ELF-1 (cell line): ENCODE results near the gene FADD.
"Not testable (repeated sequence)": the region's sequence is repeated elsewhere in the genome, so short reads cannot be mapped to it uniquely, and the experiment has no call there.

Experiments used
- DNase-seq: peaks from one replicate; pipeline ENCODE4 v3.0.0-alpha.2; 2016; ENCODE audit warnings: low read depth, low spot score

FADD gene

DNA sequence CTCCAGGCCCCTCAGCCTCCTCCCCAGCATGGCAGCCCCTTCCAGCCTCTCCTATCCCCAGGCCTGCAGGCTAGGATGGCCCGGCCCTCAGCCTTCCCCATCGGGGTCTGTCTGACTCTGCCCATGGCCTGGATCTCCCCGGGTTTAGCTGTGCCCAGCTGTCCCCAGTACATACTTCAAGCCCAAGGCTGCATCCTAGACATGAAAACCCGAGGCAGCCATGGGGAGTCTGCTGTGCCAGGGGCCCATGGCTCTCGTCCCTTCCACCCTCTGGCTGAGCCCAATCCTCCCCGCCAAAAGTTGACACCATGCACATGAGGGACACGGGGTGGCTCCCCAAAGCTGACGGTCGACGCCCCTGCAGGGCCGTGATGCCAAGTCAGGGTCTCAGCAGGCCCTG is 22.2 kb upstream of the FADD start:
- no peak for DNase-seq

DNA sequence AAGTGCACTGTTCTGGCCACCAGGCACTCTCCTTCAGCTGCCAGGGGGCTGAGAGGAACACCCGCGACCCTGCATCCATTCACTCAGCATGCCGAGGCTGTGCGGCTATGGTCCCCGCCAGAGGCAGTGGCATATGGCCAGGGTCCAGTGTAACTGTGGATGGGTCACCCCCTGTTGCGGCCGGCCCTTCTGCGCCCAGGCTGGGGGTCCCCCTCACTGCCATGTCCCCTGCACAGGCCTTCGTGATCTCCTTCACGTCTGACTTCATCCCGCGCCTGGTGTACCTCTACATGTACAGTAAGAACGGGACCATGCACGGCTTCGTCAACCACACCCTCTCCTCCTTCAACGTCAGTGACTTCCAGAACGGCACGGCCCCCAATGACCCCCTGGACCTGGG is 20.8 kb upstream of the FADD start:
- DNase-seq = no peak

DNA sequence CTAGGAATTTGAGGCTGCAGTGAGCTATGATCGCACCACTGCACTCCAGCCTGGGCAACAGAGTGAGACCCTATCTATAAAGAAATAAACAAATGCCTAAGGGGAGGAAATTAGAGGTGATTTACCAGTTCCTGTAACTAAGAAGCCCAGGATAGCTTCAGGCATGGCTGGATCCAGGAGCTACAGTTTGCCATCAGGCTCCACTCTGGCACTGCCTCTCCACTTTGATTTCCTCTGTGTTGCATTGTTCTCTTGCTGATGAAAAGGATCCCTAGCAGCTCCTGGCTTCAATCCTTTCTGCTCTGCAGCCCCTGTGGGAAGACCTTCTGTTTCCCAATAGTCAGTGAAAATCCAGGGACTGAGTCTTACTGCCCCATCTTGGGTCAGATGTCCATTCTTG is 20.1 kb upstream of the FADD start:
- no peak for DNase-seq

DNA sequence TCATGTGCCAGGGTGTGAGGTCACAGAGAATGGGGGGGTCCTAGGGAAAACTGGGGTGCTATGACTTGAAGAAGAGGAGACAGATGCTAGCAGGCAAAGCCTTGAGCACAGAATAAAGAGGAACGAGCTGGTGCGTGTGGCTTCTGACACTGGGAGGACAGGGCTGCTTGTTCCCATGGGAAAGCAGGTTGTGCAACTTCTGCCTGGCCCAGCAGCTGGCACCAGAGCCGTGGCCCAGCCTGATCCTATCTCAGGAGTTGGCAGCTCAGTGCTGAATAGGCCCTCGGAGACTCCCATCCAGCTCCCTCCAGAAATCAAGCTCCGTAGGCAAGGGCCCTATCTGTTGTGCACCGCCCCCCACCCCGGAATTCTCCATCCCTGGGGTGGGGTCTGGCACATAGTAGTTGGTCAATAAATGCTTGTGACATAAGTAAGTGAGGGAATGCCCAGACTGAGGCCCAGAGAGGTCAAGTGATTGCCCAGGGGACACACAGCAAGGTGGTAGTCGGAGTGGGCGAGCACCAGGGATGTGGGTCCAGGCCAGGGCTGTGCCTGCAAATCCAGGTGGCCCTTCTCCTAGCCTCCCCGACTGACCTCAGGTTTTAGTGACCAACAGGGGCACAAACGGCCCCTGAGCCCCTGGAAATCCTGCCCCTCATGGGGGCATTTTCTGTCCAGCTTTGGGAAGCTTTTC is 19.5 kb upstream of the FADD start:
- DNase-seq = no peak

GRCh38 chr11:70184396-70184795 is 18.7 kb upstream of the FADD start:
- DNase-seq = no peak

DNA sequence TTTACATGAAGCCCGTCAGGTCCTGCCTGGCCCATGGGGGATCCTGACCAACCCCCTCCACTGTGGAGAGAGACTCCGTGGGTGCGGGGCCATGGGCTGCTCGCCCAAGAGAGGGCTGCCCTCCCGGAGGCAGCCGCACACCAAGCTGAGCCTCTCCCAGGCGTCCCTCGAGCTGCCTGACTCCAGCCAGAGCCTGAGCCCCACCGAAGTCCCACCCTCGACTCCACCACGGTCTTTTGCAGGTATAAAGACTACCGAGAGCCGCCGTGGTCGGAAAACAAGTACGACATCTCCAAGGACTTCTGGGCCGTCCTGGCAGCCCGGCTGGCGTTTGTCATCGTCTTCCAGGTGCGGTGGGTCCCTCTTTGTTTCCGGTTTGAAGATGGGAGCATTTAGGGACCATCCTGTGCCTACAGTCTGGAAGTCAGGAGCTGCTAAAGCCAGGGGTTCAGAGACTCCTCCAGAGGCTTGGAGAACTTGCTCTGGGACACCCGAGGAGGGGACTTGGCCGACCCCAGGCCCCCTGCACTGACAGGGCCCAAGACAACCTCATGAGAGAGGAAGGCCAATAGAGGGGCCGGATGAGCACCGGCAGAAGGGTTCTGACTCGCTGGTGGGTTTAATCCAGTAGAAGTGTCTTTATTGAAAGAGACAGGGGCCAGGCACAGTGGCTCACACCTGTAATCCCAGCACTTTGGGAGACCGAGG is 17.6 kb upstream of the FADD start:
- DNase-seq = no peak

- no peak for DNase-seq
Measured at GRCh38 chr11:70186420-70186819, 16.7 kb upstream of the FADD start.

GRCh38 chr11:70186936-70187335 is 16.2 kb upstream of the FADD start:
- DNase-seq = no peak

DNA sequence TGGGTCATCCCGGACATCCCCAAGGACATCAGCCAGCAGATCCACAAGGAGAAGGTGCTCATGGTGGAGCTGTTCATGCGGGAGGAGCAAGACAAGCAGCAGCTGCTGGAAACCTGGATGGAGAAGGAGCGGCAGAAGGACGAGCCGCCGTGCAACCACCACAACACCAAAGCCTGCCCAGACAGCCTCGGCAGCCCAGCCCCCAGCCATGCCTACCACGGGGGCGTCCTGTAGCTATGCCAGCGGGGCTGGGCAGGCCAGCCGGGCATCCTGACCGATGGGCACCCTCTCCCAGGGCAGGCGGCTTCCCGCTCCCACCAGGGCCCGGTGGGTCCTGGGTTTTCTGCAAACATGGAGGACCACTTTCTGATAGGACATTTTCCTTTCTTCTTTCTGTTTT is 15.3 kb upstream of the FADD start:
- no peak for DNase-seq

GRCh38 chr11:70189622-70190021 is 13.5 kb upstream of the FADD start:
- DNase-seq = no peak

DNA sequence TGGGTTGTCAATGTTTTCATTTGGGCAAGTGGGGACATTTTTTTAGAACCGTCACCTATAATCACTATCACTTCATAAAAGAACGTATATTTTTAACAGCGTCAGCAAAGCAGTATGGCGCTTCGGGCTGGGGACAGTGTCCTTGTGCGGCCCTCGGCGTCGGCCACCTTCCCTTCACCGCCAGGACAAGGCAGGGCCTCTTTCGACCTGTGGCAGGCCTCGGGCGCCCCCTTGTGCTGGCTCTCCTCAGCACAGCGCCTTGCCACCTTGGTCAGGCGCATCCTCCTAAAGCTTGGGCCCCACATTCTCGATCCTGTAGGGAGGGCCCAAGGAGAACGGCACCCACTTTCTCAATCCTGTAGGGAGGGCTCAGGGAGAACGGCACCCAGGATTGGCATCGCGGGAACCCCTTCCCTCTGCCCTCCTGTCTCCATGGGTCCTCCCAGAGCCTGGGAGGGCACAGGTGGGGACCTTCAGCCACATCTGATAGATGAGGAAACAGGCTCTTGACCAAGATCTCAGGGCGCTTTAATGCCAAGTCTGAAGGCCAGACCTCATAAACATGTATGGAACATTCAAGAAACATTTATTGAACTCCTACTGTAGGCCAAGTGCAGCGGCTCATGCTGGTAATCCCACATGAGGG is 11.5 kb upstream of the FADD start:
- DNase-seq = peak; percentile 88

- DNase-seq = no peak
Measured at GRCh38 chr11:70192666-70193410, 10.3 kb upstream of the FADD start.

GRCh38 chr11:70193411-70194292 is 9.4 kb upstream of the FADD start:
- DNase-seq = no peak

DNA sequence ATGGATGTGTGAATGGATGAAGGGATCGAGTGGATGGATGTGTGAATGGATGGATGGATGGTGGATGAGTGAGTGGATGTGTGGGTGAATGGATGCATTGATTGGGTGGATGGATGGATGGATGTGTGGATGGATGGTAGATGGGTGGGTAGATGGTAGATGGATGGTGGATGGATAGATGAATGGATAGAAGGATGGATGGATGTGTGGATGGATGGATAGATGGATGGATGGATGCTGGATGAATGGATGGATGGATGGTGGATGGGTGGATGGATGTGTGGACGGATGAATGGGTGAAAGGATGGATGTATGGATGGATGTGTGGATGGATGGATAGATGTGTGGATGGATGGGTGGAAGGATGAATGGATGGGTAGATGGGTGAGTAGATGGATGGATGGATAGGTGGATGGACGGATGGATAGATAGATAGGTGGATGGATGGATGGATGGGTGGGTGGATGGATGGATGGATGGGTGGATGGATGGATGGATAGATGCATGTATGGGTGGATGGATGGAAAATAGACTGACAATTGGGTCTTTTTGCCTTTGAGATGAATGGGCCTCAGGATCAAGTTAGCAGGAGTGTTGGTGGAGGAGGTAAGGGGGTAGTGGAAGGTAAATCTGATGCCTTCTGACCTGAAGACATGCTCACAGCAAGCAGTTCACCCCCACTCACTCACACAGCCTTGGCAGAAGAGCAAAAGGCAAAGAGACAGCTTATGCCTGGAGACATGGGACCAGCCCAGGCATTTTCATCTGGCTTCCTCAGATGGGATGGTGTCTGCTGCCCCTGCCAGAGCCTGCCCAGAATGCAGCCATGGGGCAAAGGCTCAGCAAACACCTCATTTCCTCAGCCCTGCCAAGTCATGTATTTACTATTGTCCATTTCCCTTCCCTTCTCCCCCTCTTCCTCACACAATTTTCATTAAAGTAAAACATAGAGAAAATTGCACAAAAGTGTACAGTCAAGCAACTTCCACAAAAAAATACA is 8.0 kb upstream of the FADD start:
- no peak for DNase-seq

DNA sequence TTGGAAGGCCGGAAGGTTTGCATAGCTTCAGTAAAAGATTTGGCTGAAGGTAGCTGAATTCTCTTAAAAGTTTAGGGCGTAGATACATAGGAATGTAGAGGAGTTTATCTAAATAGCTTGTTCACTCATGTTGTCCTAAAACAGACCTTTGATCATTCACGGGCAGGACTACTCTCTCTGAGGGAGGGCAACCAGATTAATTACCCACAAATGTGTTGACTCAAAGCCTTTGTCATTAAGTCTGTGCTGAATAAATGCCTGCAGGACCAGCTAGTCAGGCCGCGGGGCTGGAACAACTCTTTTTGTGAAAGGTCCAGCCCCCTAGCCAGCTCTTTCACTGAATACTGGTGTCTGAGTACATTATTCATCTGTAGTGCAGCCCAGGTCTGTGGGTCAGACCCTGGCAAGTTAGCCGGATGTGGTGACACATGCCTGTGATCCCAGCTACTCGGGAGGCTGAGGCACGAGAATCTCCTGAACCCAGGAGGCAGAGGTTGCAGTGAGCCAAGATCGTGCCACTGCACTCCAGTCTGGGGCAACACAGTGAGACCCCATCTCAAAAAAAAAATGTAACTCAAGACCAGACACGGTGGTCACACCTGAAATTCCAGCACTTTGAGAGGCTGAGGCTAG is 2.8 kb upstream of the FADD start:
- no peak for DNase-seq

DNA sequence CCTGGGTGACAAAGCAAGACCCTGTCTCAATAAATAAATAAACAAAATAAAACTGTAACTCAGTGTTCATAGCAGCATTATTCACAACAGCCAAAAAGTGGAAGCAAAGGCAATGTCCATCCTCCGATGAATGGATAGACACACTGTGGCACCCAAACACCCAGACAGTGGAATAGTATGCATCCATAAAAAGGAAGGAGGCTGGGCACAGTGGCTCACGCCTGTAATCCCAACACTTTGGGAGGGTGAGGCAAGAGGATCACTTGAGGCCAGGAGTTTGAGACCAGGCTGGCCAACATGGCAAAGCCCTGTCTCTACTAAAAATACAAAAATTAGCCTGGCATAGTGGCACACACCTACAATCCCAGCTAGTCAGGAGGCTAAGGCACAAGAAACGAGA is 2.0 kb upstream of the FADD start:
- not testable (repeated sequence) for DNase-seq

- no peak for DNase-seq
Measured at GRCh38 chr11:70201882-70202861, 924 bp upstream of the FADD start.

DNA sequence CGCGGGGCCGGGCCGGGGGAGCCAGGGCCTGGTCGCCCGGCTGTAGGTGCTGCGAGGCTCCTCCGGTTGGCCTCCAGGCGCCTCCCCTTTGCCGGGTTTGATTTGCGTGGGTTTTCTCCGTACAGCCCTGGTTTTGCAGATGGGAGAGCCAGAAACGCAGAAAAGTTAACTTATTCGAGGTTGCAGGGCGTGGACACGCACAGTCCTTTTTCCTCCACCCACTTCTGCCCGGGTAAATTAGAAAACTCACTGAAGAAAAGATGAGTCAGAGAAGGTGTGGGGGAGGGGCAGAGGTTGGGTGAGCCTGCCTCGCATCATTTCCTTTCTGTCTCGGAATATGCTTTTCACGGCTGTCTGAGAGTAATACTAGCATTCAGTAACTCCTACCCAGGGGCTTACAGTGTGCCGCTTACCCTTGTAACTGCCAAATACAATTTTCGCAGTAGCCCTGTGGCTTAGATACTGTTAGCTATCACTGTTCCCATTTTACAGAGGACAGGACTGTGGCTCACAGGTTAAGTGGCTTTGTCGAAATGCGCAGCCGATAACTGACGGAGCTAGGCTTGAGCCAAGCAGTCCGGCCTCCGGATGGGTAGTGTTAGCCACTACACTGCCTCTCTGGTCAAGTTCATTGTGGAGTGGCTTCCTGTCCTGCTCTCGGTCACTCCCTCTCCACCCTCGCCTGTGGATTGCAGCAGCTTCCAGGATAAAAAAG is 812 bp downstream of the FADD start:
- peak; percentile 54 for DNase-seq
